Upper lobe of right lung (tissue), 1 donor: Measurements from ENCODE around the gene FZD7. TPM values are rescaled to one million over a fixed set of nuclear protein-coding genes. Genes with fewer than 3 reads are reported as not detected.
A peak's percentile ranks its signal among the peaks of the same experiment; 100 is the strongest.

Experiments used
- ATAC-seq: fragments of 200-7000 bp; cut with Tn5 transposase; one replicate; pipeline ENCODE4 v1.9.1; 2020; ENCODE audit warnings: mild to moderate bottlenecking, moderate library complexity
- DNase-seq: peaks from one replicate; pipeline ENCODE4 v3.0.0-alpha.2; 2020
- H3K27ac ChIP-seq: fragments of 200-600 bp; one replicate; pipeline ENCODE4 v1.8.0; 2022
- H3K27me3 ChIP-seq: fragments of 200-600 bp; one replicate; pipeline ENCODE4 v1.8.0; 2022; ENCODE audit warnings: mild to moderate bottlenecking
- H3K36me3 ChIP-seq: fragments of 200-600 bp; one replicate; pipeline ENCODE4 v1.8.0; 2022
- H3K4me1 ChIP-seq: fragments of 200-600 bp; one replicate; pipeline ENCODE4 v1.8.0; 2022
- H3K4me3 ChIP-seq: fragments of 200-600 bp; one replicate; pipeline ENCODE4 v1.8.0; 2022; ENCODE audit warnings: mild to moderate bottlenecking
- H3K9me3 ChIP-seq: fragments of 200-600 bp; one replicate; pipeline ENCODE4 v1.8.0; 2022
- intact Hi-C: fragments of 100-400 bp; cut with DNase I; formaldehyde crosslinking; loops from one replicate; pipeline ENCODE4 v1.11.0; 2022
- total RNA-seq: library from RNA; stranded (reverse); fragmentation: NEBNext Ultra II Directional; extraction: Animal tissue kit (Norgen Biotek cat#: 25700); gene quantifications from one replicate; pipeline ENCODE4 v1.2.1, GENCODE V29; 2021
- TF ChIP-seq, protein P1 (sequence below): fragments of 200-600 bp; IDR thresholded peaks from one replicate; pipeline ENCODE4 v1.8.0; 2022; ENCODE audit warnings: antibody characterized with exemption
- donor health status: DM: no; HTN: yes; CAD: no; lungs with severe emphysema.

FZD7 gene
- total RNA-seq, 1 donor from 2014 or later, result 13.6 TPM

DNA sequence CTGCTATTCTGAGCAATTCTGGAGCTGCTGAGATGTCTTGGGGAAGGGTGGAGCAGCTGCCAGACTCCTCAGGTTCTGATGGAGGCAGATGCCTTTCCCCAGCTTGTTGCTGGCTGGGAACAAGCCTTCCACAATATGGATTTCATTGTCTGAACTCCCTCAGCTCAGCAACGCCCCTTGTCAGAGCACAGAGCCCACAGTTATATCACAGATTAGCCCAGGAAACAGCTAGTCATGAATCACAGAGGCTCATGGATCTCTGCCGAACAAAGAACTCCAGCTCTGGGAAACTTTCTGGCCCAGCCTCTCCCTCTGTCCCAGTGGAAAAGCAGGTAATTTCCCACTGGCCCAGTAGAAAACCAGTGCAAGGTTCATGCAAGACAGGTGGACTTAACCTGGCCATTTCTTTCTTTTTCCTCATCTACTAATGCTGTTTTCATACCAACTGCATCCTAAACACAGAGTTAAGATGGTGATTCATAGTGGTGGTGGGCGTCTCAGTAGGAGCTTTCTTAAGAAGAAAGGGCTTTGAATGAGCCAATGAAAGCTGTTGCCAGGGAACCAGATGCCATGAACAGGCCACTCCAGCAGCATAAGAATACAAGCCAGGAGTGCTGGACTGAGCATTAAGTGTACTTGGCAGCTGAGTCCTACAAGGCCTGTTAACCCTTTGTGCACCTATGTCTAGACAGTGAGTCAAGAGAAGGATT lies 30.7 kb downstream of the FZD7 start:
- DNase-seq, result no peak
- Histone ChIP-seq H3K4me3 (no peak overlapping the region), H3K4me1 (peaks cover 9% of the 10 kb centered on the region), H3K9me3 (no peaks in the 10 kb centered on the region), H3K27me3 (no peaks in the 10 kb centered on the region), H3K27ac (no peak overlapping the region), H3K36me3 (no peaks in the 10 kb centered on the region)
- ATAC-seq, result peak; percentile 82
- TF ChIP-seq, protein P1, sequence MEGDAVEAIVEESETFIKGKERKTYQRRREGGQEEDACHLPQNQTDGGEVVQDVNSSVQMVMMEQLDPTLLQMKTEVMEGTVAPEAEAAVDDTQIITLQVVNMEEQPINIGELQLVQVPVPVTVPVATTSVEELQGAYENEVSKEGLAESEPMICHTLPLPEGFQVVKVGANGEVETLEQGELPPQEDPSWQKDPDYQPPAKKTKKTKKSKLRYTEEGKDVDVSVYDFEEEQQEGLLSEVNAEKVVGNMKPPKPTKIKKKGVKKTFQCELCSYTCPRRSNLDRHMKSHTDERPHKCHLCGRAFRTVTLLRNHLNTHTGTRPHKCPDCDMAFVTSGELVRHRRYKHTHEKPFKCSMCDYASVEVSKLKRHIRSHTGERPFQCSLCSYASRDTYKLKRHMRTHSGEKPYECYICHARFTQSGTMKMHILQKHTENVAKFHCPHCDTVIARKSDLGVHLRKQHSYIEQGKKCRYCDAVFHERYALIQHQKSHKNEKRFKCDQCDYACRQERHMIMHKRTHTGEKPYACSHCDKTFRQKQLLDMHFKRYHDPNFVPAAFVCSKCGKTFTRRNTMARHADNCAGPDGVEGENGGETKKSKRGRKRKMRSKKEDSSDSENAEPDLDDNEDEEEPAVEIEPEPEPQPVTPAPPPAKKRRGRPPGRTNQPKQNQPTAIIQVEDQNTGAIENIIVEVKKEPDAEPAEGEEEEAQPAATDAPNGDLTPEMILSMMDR, result no peak
- intact Hi-C loops, result no loop called here

DNA sequence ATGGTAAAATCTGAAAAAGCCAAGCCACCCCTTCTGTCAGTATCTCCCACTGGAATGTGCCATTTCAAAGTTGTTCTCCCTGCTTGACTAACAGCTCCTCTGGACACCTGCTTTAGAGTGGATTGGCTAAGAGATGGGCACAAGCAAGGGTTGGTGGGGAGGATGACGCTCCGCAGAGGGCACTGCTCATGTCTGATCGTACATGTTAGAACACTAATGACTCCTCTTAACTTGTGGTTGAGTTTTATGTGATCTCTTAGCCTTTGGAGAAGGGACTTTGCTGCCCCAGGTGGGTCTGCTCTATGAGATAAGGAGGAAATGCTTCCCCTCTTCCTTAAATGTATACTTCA lies 31.2 kb downstream of the FZD7 start:
- H3K27me3 ChIP-seq, result no peaks in the 10 kb centered on the region
- ATAC-seq, result no peak
- no peak overlapping the region for H3K27ac ChIP-seq
- intact Hi-C loops, result no loop called here
- no peak overlapping the region for H3K4me3 ChIP-seq
- no peaks in the 10 kb centered on the region for H3K36me3 ChIP-seq
- H3K9me3 ChIP-seq, result no peaks in the 10 kb centered on the region
- H3K4me1 ChIP-seq, result peaks cover 9% of the 10 kb centered on the region
- TF ChIP-seq, protein P1, result no peak
- DNase-seq, result no peak

DNA sequence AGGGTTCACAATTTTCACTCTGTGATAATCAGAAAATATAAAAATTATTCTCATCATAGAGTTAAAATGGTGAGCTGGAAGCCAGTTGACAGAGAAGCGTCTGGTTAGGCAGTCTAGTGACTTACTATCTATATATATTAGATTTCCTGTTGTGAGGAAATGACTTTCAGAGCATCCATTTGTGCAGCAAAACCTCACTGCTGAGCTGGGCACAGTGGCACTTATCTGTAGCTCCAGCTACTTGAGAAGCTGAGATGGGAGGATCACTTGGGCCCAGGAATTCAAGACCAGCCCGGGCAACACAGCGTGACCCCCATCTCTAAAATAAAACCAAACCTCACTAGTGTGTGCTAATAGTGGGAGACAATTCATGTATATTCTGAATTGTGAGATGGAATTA lies 32.2 kb downstream of the FZD7 start:
- DNase-seq, result no peak
- TF ChIP-seq, protein P1, result no peak
- Histone ChIP-seq H3K27me3 (no peaks in the 10 kb centered on the region), H3K9me3 (no peaks in the 10 kb centered on the region), H3K4me3 (no peak overlapping the region), H3K36me3 (no peaks in the 10 kb centered on the region), H3K4me1 (peaks cover 9% of the 10 kb centered on the region), H3K27ac (no peak overlapping the region)
- ATAC-seq, result no peak
- intact Hi-C loops, result no loop called here

DNA sequence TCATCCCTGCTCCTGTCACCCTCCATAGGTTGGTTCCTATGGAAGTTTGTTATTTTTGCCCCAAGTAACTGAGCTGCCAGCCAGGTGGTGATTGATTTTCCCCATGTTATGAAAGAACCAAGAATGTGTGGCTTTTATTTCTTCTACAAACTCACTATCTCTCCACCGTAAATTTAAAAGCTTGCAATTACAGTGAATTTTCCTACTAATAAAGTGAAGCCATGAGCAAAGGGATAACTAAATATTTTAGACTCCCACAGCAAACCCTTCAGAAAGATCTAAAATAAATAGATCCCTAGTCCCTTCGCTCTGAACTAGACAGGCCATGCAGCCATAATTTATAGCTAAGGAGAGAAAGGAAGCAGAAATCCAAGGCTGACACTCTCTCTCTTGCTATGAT lies 33.2 kb downstream of the FZD7 start:
- DNase-seq (no peak), ATAC-seq (no peak)
- TF ChIP-seq, protein P1, result no peak
- H3K9me3 ChIP-seq, result no peaks in the 10 kb centered on the region
- peaks cover 9% of the 10 kb centered on the region for H3K4me1 ChIP-seq
- no peak overlapping the region for H3K27ac ChIP-seq
- intact Hi-C loops, result no loop called here
- H3K27me3 ChIP-seq, result no peaks in the 10 kb centered on the region
- no peaks in the 10 kb centered on the region for H3K36me3 ChIP-seq
- H3K4me3 ChIP-seq, result no peak overlapping the region

DNA sequence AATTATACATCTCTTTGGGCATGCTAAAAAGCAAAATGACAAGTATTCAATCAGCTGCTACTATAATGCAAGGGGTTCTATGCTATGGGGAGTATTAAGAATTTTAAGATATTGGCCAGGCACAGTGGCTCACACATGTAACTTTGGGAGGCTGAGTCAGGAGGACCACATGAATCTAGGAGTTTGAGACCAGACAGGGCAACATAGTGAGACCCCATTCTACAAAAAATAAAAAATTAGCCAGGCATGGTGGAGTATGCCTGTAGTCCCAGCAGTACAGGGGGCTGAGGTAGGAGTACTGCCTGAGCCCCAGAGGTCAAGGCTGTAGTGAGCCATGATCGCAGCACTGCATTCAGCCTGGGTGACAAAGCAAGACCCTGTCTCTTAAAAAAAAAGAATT lies 33.9 kb downstream of the FZD7 start:
- ATAC-seq, result no peak
- Histone ChIP-seq H3K27ac (no peak overlapping the region), H3K27me3 (no peaks in the 10 kb centered on the region), H3K4me3 (no peak overlapping the region), H3K4me1 (peaks cover 9% of the 10 kb centered on the region), H3K36me3 (no peaks in the 10 kb centered on the region), H3K9me3 (no peaks in the 10 kb centered on the region)
- DNase-seq, result no peak
- TF ChIP-seq, protein P1, result no peak
- intact Hi-C loops, result no loop called here
